ENCODE data around the gene BRCC3. TPM values are rescaled to one million over a fixed set of nuclear protein-coding genes. Genes with fewer than 3 reads are reported as not detected.

The BRCC3 gene
- total RNA-seq, result 31.4 and 36.0 TPM in 2 replicates
- long read RNA-seq, transcript BRCC3-208 (10 exons, 2,694 nt), result major isoform, 35 of 67 reads
- long read RNA-seq, partial matches to known transcripts, result 4 of 67 reads
- long read RNA-seq, other reads (novel, unspliced or antisense), result 24 of 67 reads

DNA sequence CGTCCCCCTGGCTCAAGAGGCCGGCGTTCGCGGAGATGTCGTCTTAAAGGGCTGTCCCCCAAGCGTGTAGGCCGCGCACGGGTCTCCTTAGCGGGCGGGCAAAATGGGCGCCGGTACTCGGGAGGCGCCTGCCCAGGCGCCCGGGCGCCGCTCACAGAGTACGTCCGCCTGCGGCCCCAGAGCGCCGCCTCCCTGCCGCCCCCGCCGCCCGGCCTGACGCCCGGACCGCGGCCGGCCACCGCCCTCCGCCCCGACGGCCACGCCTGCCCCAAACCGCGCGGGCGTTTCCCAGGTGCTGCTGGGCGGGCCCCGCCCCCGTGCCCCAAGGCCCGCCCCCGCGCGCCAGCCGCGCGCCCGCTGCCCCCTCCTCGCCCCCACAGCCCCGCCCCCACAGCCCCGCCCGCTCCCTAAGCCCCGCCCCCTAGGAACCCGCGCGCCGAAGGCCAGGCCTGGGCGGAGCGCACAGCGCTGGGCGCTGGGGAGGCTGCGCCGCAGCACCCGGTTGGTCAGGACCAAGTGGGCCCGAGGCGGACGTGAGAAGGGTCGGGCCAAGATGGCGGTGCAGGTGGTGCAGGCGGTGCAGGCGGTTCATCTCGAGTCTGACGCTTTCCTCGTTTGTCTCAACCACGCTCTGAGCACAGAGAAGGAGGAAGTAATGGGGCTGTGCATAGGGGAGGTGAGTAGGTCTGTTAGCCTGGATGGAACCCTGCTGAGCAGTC, at the start of gene BRCC3, which contains the start of the genes CMC4 and MTCP1:
BRCC3 (plus strand) TSS at position 534 of the 719 bp plus-strand sequence; CDS start at position 554, 20 bp downstream.
CMC4 (minus strand) TSS at position 162 of the 719 bp plus-strand sequence. CDS start 7,113 bp downstream, outside the sequence.
MTCP1 (minus strand) TSS at position 162 of the 719 bp plus-strand sequence. CDS start 5,126 bp downstream, outside the sequence.
- H3K36me3 Mint-ChIP-seq (ENCODE audit: low read depth), result peaks cover 4% of the 10 kb centered on the region
- no peaks in the 10 kb centered on the region for H3K27me3 Mint-ChIP-seq (ENCODE audit: low read depth)
- no peaks in the 10 kb centered on the region for H3K9me3 Mint-ChIP-seq
- H3K27ac Mint-ChIP-seq (ENCODE audit: unreplicated experiment), result peak within 1 kb of the TSS; percentile 94
- H3K4me3 Mint-ChIP-seq, result peak within 1 kb of the TSS; percentile 94
- peak; percentile 58 for DNase-seq (ENCODE audit: low read depth, low spot score)
- no peak for TF ChIP-seq CTCF (conservative IDR thresholded peaks at IDR 0.05)
- peaks cover 36% of the 10 kb centered on the region for H3K4me1 Mint-ChIP-seq

- Mint-ChIP-seq H3K36me3 (ENCODE audit: low read depth) (no peaks in the 10 kb centered on the region), H3K4me3 (no peak within 1 kb of the TSS), H3K4me1 (peaks cover 3% of the 10 kb centered on the region), H3K27me3 (ENCODE audit: low read depth) (no peaks in the 10 kb centered on the region), H3K27ac (ENCODE audit: unreplicated experiment) (no peak within 1 kb of the TSS), H3K9me3 (peaks cover 2% of the 10 kb centered on the region)
- TF ChIP-seq CTCF (conservative IDR thresholded peaks at IDR 0.05), result no peak
- no peak for DNase-seq (ENCODE audit: low read depth, low spot score)
Observed at GRCh38 chrX:155022585-155022984, 48.7 kb upstream of the BRCC3 start, which contains the start of gene F8. Gene F8 (minus strand): TSS chrX:155022723. CDS start chrX:155022552, 171 bp downstream.

GRCh38 chrX:155023907-155024833, 47.1 kb upstream of the BRCC3 start:
- no peak for TF ChIP-seq CTCF (conservative IDR thresholded peaks at IDR 0.05)
- no peak for DNase-seq (ENCODE audit: low read depth, low spot score)
- peaks cover 19% of the 10 kb centered on the region for H3K4me1 Mint-ChIP-seq
- peaks cover 2% of the 10 kb centered on the region for H3K9me3 Mint-ChIP-seq
- H3K27me3 Mint-ChIP-seq (ENCODE audit: low read depth), result no peaks in the 10 kb centered on the region
- peak overlapping the region; percentile 67 for H3K4me3 Mint-ChIP-seq
- no peak overlapping the region for H3K27ac Mint-ChIP-seq (ENCODE audit: unreplicated experiment)
- H3K36me3 Mint-ChIP-seq (ENCODE audit: low read depth), result no peaks in the 10 kb centered on the region

GRCh38 chrX:155026420-155026726, 44.9 kb upstream of the BRCC3 start:
- Mint-ChIP-seq H3K9me3 (no peaks in the 10 kb centered on the region), H3K27ac (ENCODE audit: unreplicated experiment) (peak overlapping the region; percentile 92), H3K27me3 (ENCODE audit: low read depth) (no peaks in the 10 kb centered on the region), H3K4me3 (peak overlapping the region; percentile 91), H3K36me3 (ENCODE audit: low read depth) (no peaks in the 10 kb centered on the region), H3K4me1 (peaks cover 19% of the 10 kb centered on the region)
- TF ChIP-seq CTCF (conservative IDR thresholded peaks at IDR 0.05), result no peak
- DNase-seq (ENCODE audit: low read depth, low spot score), result no peak

All from neural crest cell (in vitro differentiated cells).